Stimulated activated CD4-positive, alpha-beta T cell treated with anti-CD3 and anti-CD28 coated beads, Interleukin-4, amount 100 ng/mL, for 4 hours (primary cell): ENCODE data around the gene PCNX4.

Source experiments
- DNase-seq, 2 experiments: peaks; one replicate each; pipeline ENCODE4 v3.0.0-alpha.2; 2020

Gene PCNX4

DNA sequence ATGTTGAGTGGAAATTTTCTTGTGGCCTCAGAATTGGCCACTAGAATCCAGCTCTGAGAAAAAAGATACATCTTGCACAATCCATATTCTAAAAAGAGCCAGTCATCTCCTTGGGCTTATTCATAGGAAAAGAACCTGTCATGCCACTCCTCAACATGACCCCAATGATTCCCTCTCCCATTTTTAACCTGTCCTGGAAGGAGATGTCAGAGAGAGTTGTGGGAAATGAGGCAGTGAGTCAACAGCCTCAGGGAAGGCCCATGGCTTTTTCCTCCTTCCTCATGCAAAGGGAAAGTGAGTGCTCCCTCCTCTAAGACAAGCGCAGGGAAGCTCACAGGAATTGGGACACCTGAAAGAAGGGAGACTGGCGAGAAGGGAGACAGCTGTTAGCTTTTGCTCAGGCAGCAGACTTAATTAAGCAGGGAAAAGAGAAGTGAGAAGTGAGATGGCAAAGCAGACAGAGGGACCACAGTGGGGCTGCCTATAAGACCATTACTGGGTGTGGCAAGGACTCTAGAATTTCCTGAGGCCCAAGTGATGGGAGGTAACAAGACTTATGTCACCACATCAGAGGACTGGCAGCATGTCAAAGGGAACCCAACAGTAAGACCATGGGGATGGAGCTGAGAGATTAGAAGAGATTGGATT is 83.7 kb downstream of the PCNX4 start:
- DNase-seq = no peak

DNA sequence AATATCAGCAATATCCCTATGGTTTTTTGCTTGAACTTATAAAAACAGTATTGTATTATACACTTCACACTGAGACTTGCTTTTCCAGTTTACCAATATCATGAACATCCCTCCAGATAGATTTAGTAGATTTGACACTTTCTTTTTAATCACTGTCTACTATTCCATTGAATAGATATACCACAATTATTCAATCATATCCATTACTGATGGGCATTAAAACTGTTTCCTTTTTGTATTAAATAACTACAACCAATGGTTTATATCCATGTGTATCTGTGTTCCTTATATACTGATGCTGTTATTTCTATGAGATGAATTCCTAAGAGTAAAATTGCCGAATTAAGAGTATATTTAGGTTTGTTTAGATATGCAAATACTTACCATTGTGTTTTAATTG is 86.4 kb downstream of the PCNX4 start:
- DNase-seq = no peak

DNA sequence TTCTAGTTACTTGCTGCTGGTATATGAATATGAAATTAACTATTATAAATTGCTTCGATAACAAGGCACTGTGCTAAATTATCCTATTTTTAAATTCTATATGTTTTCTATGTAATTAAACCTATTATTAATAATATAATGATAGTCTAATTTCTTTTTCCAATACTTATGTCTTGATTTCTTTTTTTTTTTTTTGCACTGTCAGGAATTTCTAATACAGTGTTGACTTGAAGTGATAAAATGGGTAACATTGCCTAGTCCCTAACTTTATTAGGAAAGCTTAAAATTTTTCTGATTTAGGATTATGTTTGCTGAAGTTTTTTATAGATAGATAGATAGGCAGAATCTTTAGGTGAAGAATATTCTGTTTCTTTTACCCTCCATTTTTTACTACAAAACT is 87.1 kb downstream of the PCNX4 start:
- no peak for DNase-seq

DNA sequence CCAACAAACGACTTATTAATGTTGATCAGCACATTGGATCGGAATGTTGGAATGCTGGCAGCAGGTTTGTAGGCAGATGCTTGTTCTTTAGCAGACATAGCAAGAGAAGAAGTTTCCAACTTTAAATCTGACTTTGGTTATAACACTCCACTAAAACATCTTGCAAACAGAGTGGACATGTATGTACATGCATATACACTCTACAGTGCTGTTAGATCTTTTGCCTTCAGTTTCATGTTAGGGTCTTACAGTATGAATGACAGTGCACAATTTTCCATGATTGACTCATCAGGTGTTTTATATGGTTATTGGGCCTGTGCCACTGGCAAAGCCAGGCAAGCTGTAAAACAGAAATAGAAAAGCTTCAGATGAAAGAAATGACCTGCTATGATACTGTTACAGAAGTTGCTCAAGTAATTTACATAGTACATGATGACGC is 87.7 kb downstream of the PCNX4 start:
- no peak for DNase-seq

DNA sequence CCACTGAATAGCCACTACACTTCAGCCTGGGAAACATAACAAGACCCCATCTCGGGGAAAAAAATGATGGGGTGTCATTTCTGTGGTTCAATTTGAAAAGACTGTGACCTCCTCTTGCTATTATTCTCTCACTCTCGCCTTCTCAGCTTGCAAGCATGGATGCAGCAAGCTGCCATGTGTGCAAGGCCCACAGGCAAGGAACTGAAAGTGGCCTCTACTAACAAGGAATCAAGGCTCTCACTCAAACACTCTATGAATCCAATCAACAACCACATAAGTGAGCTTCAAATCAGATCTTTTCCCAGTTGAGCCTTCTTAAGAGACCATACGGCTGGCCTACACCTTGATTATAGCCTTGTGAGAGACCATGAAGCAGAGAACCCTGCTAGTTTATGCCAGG is 91.4 kb downstream of the PCNX4 start:
- no peak for DNase-seq

DNA sequence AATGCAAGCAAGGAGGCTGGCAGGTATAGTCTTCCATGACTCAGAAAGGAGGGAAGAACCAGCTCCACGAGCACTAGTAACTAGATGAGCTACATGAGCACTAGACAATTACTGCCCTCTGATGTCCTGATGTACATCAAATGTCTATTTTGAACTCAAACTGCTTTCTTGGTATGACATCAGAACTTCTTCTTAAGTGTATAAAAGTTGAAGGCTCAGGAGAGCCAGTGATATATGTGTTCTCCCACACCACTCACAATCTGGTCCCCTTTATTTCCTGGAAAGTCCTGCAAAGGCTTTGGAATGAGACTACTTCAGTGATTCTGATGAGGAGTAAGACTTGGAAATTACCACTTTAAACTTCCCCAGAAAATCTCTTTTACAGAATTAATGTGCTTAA is 92.0 kb downstream of the PCNX4 start:
- DNase-seq = no peak

DNA sequence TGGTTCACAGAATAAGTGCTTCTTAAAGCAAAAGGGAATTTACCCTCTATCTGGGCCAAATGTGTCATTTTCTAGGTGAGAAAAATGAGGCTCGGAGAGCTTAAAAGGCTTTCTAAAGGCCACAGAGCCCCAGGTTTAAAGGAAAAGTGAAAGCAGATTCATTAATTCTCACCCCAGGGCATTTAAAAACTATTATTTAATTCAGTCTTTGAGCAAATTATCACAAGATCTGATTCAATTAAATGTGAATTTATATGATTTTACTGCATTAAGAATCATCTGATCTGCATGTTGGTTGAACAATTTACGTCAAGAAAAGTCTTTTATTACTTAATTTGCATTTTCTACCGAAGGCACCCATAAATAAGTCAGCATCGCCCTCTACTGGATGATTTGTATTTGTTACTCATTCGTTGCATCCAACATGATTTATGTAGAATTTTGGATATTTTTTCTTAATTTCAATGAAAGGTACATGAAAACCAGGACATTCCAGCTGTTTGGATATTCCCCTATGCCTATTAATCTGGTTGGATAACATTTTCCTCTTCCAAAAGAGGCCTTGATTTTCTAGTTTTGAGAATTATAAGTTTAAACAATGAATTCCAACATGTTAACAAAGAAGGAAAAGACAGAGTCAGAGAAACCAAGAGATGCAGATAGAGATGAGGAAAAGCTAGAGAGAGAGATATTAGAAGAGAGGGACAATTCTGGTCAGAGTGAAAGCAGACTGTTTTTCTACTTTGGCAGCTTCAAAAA is 92.6 kb downstream of the PCNX4 start:
- no peak for DNase-seq

DNA sequence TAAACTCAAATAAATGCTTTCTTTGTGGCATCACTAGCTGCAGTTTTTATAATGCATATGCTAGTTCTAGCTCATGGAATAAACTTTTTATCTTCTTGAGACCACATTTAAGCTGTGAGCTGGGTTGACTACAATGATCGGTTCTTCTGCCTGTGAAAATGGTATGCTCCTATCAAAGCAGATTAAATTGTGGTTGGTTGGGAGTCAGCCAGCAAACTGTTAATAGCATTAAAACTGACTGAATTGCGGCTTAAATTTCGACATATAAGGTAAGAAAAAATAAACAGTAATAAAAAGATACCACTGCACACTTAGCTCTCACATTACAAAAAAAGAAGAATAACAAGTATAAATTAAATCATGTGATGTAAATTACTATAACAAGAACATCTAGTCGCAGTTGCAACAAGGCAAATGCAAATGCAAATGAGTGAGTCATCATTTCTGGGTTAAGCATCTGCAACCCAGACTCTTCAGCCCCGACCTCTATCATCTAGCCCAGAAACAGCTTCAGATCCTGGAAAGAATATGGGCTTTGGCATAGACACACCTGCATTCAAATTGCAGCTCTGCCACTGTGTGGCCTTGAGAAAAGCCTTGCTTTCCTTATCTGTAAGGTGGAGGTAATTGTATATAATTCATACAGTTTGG is 93.3 kb downstream of the PCNX4 start:
- DNase-seq = no peak

DNA sequence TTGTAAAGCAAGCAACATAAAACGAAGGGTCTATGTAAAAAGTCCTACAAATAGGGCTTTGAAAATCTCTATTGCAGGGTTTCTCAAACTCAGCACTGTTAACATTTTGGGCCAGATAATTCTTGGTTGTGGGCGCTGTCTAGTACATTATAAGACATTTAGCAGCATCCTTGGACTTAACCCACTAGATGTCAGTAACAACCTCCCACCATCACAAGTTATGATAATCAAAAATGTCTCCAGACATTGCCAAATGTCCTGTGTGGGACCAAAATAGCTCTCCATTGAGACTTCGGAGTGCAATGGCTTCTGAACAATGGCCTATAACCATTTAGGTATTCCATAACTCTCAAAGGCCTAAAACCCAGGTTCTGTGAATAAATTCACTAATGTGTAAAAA is 96.4 kb downstream of the PCNX4 start:
- DNase-seq = no peak

DNA sequence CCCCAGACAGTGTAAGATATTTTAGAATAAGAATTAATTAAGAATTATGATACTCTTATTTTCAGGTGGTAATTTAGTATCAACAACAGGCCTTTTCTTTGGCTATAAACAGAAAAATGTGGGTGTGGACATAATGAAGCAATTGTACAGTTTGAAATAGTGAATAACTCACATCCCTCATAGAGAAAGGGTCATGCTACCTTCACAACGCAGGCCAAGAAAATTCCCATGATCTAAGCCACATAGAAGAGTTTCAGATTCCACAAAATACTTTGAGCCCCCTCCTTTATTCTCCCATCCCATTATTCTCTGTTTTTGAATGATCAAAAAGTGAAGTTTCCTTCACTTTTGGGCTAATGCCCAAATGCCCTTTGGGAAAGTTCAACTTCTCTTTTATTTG is 97.0 kb downstream of the PCNX4 start:
- DNase-seq = no peak

DNA sequence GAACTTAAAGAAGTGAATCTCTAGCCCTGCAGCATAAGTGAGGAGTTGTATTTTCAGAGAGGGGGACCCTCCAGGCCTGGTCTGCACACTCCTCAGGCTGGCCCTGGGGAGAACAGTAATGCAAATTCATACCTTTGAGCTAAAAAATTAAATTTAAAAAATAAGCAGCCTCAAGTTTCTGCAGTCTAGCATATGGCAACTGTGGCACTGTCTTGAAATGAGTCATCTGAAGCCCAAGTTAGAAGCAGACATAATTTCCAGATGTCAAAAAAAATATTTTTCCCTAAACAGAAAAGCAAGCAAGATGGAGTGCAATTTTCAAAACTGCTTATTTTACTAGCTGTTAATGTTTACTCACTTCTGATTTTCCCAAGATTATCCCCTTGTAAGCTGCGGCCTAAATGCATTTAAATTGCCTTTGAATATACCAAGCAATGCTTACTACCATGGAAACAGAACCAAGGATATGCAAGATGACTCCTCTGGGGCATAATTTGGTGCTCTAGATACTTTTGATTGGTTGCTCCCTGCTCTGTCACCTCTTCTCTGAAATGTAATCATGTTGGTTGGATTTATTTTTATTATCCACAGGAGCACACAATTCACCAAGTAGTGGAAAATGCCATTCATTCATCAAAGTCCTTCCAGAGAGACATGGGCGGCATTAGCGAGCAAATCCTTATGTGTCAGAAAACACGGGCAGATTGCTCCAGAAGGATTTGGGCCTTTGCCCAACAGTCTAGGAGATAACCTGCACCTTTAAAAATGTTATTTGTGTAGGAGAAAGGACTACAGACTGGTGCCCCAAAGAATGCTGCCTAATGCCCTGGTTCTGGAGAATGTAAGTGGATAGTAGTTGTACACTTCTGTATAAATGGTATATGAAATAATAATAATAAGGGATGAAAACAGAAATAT is 98.5 kb downstream of the PCNX4 start:
- DNase-seq = no peak

DNA sequence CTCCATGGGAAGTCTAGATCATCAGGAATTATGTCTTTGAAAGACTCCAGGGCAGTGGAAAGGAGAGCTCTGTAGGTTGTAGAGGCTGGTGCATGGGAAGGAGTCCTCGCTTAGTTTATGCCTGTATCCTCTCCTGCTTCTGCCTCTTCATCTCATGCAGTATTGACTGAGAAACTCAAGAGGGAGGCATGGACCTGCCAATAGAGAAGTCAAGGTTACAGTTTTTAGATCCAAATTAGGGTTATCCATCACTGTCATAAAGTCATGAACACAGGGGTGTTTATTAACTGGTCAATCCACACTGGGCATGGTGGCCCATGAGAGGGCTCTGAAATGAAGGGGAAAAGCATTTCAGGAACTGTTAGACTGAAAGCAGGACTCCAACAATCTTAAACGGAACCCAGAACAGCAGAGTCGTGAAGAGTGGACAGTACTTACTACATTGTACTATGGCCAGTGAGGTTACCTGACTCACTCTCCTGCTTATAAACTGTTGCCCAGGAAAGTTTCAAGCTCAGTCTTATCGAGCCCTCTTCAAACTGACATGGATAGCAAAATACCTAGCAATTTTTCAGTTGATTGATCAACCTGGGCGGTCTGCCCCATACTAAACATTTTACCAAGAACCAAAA is 103.6 kb downstream of the PCNX4 start:
- no peak for DNase-seq

DNA sequence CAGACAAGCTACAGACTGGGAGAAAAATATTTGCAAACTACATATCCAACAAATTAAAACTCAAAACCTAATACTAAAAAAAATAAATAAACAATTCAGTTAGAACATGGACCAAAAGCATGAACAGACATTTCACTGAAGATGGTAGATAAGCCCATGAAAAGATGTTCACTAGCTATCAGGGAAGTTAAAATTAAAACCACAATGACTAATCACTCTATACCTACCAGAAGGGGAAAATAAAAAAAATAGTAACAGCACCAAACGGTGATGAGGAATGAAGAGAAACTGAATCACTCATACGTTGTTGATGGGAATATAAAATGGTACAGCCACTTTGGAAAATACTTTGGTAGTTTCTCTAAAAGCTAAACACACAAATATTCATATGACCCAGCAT is 104.6 kb downstream of the PCNX4 start:
- DNase-seq = no peak

DNA sequence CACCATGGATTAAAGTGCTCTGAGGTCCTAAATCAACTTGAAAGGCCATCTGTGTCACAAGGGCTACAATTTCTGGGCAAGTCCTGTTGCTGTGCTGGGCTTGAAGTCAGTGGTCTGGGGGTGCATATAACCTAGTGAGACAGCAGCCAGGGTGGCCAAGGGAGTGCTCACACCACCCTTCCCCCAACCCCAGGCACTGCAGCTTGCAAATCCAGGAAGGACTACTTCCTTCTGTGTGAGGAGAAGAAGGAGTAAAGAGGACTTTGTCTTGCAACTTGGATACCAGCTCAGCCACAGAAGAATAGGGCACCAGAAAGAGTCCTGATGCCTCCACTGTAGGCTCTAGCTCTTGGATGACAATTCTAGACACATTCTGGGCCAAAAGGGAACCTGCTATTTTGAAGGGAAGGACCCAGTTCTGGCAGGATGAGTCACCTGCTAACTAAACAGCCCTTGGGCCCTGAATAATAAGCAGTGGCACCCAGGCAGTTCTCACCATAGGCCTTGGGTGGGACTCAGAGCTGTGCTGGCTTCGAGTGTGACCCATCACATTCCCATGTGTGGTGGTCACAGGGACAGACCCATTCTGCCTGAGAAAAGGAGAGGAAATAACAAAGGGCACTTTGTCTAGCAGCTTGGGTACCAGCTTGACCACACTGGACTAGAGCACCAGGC is 106.0 kb downstream of the PCNX4 start:
- DNase-seq = no peak

DNA sequence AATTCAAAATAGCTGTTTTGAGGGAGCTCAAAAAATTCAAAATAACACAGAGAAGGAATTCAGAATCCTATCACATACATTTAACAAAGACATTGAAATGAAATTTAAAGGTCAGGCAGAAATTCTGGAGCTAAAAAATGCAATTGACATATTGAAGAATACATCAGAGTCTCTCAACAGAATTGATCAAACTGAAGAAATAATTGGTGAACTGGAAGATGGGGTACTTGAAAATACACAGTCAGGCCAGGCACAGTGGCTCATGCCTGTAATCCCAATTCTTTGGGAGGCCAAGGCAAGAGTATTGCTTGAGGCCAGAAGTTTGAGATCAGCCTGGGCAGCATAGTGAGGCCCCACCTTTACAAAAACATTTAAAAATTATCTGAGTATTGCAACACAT is 107.6 kb downstream of the PCNX4 start:
- DNase-seq = no peak

DNA sequence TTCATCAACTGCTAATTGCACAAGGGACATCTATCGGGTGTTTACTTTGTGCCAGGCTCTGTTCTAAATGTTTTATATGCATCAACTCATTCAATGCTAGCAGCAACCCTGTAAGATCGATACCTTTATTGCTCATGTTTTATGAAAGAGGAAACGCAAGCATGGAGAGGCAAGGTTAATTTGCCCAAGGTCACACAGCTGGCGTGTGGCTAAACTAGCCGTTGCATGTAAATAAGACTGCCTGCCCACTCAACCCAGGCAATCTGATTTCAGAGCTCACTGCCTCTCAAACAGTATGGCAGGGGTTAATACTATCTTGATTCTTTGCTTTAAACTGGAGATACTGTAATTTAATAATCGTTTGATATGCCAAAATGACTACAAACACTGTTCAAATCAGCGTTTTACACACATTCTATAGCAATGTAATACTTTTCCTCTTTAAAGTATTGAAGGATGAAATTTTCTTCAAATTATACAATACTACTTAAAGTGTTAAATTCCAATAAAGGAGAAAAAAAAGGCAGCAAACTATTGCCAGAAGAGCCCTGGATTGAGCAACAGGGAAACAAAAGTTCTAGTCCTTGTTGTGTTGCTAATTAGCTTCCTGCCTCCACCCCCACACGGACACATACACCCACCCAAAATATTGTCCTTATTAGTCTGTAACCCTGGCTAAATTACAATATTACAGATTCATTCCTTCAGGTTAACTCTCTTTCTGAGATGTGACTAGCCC is 112.5 kb downstream of the PCNX4 start:
- no peak for DNase-seq

DNA sequence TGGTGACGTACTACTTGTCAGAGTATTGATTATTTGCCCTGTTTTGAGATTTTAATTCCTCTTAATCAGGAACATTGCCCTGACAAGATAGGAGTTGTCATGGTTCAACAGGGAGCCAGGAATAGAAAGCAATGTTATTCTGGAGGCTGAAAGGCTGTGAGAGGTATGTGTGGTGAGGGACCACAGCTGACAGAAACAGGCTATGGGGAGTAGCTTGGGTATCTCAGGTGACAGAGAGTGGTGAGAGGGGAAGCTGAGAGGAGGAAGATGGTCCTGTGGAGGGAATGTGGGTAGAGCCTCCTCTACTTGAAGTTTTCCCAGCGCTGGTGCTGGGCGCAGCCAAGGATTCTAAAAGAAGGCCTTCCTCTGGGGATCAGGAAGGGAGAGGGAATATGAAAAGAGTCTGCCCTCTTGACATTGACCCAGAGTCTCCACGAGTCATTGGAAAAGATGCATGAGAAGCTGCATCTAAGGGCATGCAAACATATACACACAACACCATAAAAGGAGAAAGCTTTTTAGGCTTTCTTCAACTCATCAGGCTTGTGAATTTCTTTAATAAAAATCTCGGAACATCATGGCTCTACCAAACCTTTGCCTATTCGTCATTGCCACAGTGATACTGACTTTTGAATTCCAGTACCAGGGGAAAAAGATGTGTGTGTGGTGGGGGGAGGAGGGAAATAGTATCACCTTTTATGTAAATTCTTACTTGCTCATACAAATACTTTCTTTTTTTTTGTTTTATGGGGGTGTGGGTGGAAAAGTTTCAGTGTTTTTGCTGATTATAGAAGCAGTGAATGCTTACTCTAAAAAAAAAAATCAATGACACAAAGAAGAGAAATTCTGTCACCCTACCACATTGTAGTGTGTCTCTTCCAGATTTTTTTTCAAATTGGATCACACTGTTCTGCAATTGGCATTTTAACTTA is 113.4 kb downstream of the PCNX4 start:
- no peak for DNase-seq

DNA sequence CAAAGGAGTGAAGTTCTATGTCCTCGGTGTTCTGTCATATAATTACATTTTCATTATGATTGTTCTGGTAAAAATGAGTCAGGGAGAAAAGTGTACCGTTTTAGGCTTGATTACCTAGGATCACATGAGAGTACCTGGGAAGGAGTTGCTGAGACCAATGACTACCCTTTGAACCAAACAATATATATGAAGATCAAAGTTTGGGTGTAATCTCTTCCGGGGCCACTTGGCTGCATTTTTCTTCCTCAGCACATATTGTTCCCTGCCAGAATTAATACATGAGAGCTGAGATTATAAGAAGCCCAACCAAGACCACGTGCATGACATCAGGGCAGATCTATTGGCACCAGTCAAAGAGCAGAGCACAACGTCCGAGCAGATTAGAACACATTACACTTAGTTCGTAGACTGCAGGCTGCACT is 114.5 kb downstream of the PCNX4 start:
- DNase-seq = no peak

DNA sequence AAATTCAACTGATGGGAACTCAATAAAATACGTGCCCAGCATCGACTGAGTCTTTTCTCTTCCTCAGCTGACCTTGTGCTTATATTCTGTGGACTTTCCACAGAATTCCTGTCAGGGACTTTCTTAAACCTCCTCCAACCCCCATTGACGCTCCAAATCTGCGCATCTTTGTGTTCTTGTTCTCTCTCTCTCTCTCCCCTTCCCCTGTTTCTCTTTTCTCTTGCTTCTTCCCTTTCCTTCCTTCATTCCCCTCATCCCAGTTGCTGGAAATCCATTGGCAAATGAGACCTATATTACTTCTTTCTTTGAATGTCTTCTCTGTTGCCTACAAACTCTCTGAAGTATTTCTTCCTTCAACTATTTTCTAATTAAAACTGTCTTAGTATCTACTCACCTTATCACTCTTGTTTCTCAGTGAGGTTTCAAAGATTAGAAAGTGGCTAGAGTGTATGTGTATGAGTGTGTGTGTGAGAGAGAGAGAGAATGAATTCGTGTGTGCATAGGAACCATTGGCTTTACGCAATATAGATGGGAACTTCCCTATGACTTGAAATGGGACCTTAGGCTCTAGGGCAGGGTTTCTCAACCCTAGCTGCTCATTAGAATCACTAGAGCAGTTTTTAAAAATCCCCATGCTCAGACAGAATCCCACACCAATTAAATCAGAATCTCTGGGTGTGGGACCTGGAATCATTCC is 115.3 kb downstream of the PCNX4 start:
- DNase-seq = no peak

DNA sequence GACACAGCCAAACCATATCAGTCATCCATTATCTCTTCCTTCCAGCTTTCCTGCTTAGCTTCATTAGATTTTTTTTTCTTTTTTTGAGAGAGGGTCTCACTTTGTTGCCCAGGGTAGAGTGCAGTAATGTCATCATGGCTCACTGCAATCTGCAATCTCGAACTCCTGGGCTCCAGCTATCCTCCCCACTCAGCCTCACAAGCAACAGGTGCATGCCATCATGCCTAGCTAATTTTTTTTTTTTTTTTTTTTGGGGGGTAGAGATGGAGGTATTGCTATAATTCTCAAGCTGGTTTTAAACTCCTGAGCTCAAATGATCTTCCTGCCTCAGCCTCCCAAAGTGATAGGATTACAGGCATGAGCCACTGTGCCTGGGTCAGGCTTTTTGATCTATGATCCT is 119.0 kb downstream of the PCNX4 start:
- no peak for DNase-seq
